Measurements from ENCODE around the gene LATS2. TPM values are rescaled to one million over a fixed set of nuclear protein-coding genes. Genes with fewer than 3 reads are reported as not detected.
A peak's percentile ranks its signal among the peaks of the same experiment; 100 is the strongest.

The LATS2 gene
- total RNA-seq, 3 donors from 2014 or later (not counting 1 experiment from before 2014, with no cell fraction given) = 28.8 to 34.8 (median 29.0) TPM

DNA sequence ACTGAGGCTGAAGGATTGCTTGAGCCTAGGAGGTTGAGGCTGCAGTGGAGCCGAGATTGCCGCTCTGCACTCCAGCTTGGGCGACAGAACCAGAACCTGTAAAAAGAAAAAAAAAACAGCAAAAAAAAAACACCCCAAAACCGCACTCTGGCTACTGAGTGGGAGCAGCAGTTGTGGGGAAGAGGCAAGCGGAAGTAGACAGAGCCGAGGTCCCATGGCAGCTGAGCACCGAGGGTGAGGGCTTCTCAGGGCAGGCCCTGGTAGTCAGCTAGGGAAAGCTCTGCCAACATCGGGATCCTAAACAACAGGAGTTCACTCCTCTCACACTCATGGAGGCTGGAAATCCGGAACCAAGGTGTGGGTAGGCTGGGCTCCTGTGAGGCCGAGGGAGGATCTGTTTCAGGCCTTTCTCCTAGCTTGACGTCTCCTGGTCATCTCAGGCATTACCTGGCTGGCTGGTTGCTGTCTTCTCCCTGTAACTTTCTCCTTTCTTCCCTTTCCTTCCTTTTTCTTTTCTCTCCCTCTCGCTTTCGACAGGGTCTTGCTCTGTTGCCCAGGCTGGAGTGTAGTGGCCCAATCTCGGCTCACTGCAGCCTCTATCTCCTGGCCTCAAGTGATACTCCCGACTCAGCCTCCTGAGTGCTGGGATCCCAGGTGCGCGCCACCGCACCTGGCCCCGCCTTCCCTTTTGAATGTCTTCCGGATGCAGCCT lies 15.8 kb upstream of the LATS2 start:
- Mint-ChIP-seq H3K9me3 (no peaks in the 10 kb centered on the region), H3K27me3 (ENCODE audit: low read depth in 2 of 2) (peaks cover 0 to 4% of the 10 kb centered on the region in 2 donors), H3K4me1 (peaks cover 18 to 22% of the 10 kb centered on the region in 2 donors), H3K36me3 (no peaks in the 10 kb centered on the region), H3K4me3 (peak overlapping the region; percentile 74), H3K27ac (peak overlapping the region; percentile 42 to 70)
- Histone ChIP-seq H3K36me3 (ENCODE audit: control insufficient read depth, insufficient read depth, low read length) (no peaks in the 10 kb centered on the region), H3K4me1 (ENCODE audit: control insufficient read depth, insufficient read depth, low read length) (peaks cover 31% of the 10 kb centered on the region), H3K9me3 (ENCODE audit: control insufficient read depth, insufficient read depth, low read length) (no peaks in the 10 kb centered on the region), H3K4me3 (ENCODE audit: low read length) (no peak overlapping the region), H3K27ac (ENCODE audit: low read length) (no peak overlapping the region), H3K27me3 (ENCODE audit: control insufficient read depth, insufficient read depth, low read length) (no peaks in the 10 kb centered on the region)
- TF ChIP-seq, protein P1, sequence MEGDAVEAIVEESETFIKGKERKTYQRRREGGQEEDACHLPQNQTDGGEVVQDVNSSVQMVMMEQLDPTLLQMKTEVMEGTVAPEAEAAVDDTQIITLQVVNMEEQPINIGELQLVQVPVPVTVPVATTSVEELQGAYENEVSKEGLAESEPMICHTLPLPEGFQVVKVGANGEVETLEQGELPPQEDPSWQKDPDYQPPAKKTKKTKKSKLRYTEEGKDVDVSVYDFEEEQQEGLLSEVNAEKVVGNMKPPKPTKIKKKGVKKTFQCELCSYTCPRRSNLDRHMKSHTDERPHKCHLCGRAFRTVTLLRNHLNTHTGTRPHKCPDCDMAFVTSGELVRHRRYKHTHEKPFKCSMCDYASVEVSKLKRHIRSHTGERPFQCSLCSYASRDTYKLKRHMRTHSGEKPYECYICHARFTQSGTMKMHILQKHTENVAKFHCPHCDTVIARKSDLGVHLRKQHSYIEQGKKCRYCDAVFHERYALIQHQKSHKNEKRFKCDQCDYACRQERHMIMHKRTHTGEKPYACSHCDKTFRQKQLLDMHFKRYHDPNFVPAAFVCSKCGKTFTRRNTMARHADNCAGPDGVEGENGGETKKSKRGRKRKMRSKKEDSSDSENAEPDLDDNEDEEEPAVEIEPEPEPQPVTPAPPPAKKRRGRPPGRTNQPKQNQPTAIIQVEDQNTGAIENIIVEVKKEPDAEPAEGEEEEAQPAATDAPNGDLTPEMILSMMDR (IDR thresholded peaks at IDR 0.05) = no peak
- intact Hi-C loops (cut with micrococcal nuclease) = no loop called here
- WGBS (ENCODE audit: insufficient coverage) = 89% methylated on average over 17 of the region's 20 CpGs
- DNase-seq (no peak), ATAC-seq (no peak)

DNA sequence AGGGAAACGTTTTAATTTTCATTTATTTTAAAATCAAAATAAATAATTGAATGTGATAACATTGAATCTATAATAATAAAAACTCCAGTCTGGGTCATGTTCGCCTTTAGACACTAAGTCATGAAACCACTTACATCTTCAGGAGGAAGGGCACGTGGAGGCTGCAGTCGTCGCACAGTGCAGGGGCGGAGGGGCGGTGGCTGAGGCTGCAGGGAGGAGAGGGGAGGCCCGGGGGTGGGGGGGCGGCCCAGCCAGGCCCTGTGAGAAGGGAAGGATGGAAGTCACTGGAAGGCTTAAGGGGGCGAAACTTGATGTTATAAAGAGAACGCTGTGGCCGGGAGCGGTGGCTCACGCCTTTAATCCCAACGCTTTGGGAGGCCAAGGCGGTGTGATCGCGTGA lies 14.9 kb upstream of the LATS2 start:
- no peak for DNase-seq
- H3K4me3 Mint-ChIP-seq = peak overlapping the region; percentile 50
- no peaks in the 10 kb centered on the region for H3K36me3 Mint-ChIP-seq
- Histone ChIP-seq H3K27ac (ENCODE audit: low read length) (no peak overlapping the region), H3K9me3 (ENCODE audit: control insufficient read depth, insufficient read depth, low read length) (no peaks in the 10 kb centered on the region), H3K36me3 (ENCODE audit: control insufficient read depth, insufficient read depth, low read length) (no peaks in the 10 kb centered on the region), H3K4me3 (ENCODE audit: low read length) (peak overlapping the region; percentile 18), H3K27me3 (ENCODE audit: control insufficient read depth, insufficient read depth, low read length) (no peaks in the 10 kb centered on the region), H3K4me1 (ENCODE audit: control insufficient read depth, insufficient read depth, low read length) (peaks cover 35% of the 10 kb centered on the region)
- ATAC-seq = peak; percentile 26 to 36 (median 28)
- peaks cover 18 to 22% of the 10 kb centered on the region in 2 donors for H3K4me1 Mint-ChIP-seq
- whole genome bisulfite sequencing (ENCODE audit: insufficient coverage) = 55% methylated on average over 16 of the region's 18 CpGs
- H3K9me3 Mint-ChIP-seq = no peaks in the 10 kb centered on the region
- TF ChIP-seq, protein P1 (IDR thresholded peaks at IDR 0.05) = no peak
- intact Hi-C loops (cut with micrococcal nuclease) = no loop called here
- peaks cover 0 to 4% of the 10 kb centered on the region in 2 donors for H3K27me3 Mint-ChIP-seq (ENCODE audit: low read depth in 2 of 2)
- peak overlapping the region in 1 of 2 donors; percentile 95 for H3K27ac Mint-ChIP-seq

DNA sequence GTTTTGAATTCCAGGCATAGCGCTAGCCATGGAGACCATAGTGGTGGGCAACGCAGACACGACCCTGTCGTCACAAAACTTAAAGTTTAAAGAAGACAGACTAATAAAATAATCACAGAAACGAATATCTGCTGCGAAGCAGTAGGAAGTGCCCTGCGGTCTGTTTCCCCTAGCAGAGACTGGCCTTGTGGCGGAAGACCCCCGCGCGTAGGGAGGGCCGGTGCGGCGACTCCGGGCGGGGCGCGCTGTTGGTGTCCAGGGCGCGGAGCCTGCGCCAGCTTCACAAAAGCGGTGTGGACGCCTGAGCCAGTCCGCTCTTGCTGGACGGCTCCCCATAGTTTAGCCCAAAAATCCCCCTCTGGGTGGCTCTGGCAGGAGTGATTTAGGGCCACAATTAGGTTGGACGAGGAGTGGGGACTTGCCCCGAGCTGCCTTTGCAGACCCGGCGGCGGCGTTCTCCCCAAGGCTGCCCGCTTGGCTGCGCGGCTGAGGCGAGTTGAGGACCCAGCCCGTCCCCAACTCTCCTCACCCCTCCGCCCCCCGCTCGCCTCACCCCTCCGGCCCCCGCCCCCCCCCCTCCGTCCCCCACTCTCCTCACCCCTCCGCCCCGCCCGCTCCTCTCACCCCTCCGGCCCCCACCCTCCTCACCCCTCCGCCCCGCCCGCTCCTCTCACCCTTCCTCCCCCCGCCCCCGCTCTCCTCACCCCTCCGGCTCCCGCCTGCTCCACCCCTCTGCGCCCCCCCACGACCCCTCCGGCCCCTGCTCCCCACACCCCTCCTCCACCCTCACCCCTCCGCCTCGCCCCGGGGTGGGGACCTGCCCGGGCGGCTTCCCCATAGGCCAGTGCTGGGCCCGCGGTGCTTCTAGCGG lies 14.2 kb upstream of the LATS2 start:
- Histone ChIP-seq H3K4me1 (ENCODE audit: control insufficient read depth, insufficient read depth, low read length) (peaks cover 35% of the 10 kb centered on the region), H3K27ac (ENCODE audit: low read length) (peak overlapping the region; percentile 74), H3K4me3 (ENCODE audit: low read length) (peak overlapping the region; percentile 47), H3K9me3 (ENCODE audit: control insufficient read depth, insufficient read depth, low read length) (no peaks in the 10 kb centered on the region), H3K27me3 (ENCODE audit: control insufficient read depth, insufficient read depth, low read length) (no peaks in the 10 kb centered on the region), H3K36me3 (ENCODE audit: control insufficient read depth, insufficient read depth, low read length) (no peaks in the 10 kb centered on the region)
- DNase-seq (peak; percentile 40 to 44), ATAC-seq (peak; percentile 57 to 71 (median 67))
- Mint-ChIP-seq H3K4me1 (peaks cover 18 to 22% of the 10 kb centered on the region in 2 donors), H3K27ac (peak overlapping the region; percentile 89 to 95), H3K36me3 (no peaks in the 10 kb centered on the region), H3K4me3 (peak overlapping the region; percentile 85), H3K27me3 (ENCODE audit: low read depth in 2 of 2) (peaks cover 0 to 4% of the 10 kb centered on the region in 2 donors), H3K9me3 (no peaks in the 10 kb centered on the region)
- intact Hi-C loops (cut with micrococcal nuclease) = loop anchor here (1.0 kb wide), 1 partner anchor 14 kb away; the partner anchor contains the start of gene LATS2
- WGBS (ENCODE audit: insufficient coverage) = under 1% methylated on average over 35 of the region's 64 CpGs
- TF ChIP-seq, protein P1 (IDR thresholded peaks at IDR 0.05) = no peak
